GM10266 (cell line): ENCODE results near the gene CCDC141.
A peak's percentile ranks its signal among the peaks of the same experiment; 100 is the strongest.

Experiments used
- DNase-seq: peaks from one replicate; pipeline ENCODE4 v3.0.0; 2012; ENCODE audit errors: extremely low spot score
- TF ChIP-seq, protein P1 (sequence below): IDR thresholded peaks from 2 replicates; pipeline ENCODE4 v1.5.1; 2012; ENCODE audit warnings: mild to moderate bottlenecking, low read depth; ENCODE audit not compliant: control insufficient read depth, insufficient read depth; ENCODE audit errors: missing control alignments

Gene CCDC141

DNA sequence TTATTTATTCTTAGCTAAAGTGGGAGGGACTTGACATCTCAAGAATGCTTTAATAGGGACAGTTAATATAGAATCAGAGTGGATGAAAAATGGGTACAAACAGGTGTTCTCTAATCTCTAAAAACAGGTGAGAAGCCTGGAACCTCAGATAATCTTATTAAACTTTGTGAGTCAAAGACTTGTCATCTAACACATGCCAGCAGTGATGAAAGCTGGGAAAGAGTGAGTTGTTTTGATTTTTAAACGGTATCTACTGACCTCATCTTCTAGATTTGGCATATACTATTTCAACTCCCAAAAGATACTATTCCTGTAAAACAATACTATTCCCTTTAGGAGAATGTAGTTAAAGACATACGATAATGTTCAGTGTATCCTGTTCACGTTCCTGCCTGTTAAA, 103.4 kb downstream of the CCDC141 start:
- TF ChIP-seq, protein P1, sequence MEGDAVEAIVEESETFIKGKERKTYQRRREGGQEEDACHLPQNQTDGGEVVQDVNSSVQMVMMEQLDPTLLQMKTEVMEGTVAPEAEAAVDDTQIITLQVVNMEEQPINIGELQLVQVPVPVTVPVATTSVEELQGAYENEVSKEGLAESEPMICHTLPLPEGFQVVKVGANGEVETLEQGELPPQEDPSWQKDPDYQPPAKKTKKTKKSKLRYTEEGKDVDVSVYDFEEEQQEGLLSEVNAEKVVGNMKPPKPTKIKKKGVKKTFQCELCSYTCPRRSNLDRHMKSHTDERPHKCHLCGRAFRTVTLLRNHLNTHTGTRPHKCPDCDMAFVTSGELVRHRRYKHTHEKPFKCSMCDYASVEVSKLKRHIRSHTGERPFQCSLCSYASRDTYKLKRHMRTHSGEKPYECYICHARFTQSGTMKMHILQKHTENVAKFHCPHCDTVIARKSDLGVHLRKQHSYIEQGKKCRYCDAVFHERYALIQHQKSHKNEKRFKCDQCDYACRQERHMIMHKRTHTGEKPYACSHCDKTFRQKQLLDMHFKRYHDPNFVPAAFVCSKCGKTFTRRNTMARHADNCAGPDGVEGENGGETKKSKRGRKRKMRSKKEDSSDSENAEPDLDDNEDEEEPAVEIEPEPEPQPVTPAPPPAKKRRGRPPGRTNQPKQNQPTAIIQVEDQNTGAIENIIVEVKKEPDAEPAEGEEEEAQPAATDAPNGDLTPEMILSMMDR, result no peak
- DNase-seq, result no peak

- TF ChIP-seq, protein P1, result no peak
- DNase-seq, result no peak
These were observed 106.2 kb downstream of the CCDC141 start for GRCh38 chr2:178943745-178944144.

- no peak for DNase-seq
These were observed 115.4 kb downstream of the CCDC141 start for GRCh38 chr2:178934571-178934970.

DNA sequence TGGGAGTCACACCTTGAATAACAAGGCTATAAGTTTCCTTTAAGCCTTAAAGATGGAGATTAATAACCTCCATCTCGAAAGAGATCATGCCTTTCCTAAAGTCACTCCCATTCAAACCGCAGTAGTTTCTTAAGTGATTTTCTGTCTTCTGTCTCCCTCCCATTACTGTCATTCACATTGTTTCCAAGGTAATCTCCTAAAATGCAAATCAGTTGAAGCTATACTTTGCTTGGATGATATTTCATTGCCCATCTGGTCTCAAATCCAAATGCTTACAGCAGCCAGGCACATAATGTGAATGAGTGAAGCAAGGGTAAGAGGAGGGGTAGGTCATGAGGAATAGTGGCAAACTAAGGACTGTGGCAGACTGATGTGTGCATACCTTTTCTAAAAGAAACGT, 116.4 kb downstream of the CCDC141 start:
- TF ChIP-seq, protein P1, result no peak

More at GRCh38 chr2:178934571-178934970, 115.4 kb downstream of the CCDC141 start:
- TF ChIP-seq, protein P1, result no peak

GRCh38 chr2:178928077-178928476, 121.9 kb downstream of the CCDC141 start:
- peak; percentile 10 for DNase-seq
- TF ChIP-seq, protein P1, result no peak

More for the DNA sequence above, 116.4 kb downstream of the CCDC141 start:
- DNase-seq, result no peak

DNA sequence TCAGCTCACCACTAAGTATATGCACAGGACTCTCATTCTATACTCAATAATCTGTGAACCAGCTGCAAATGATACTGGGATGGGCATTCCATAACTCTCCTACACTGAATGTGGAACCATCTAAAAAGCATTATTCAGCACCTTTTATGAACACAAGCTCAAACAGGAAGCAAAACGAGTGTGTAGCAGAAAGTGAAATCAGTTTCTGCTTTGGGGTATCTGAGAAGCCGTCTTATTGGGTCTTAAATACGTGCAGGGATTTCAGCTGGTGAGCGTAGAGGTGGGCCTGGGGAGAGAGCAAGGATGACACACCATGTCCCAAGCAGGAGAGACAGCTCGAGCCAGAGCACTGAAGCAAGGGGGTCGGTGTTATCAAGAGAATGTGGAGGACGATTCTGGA, 122.8 kb downstream of the CCDC141 start:
- no peak for DNase-seq
- TF ChIP-seq, protein P1, result no peak

DNA sequence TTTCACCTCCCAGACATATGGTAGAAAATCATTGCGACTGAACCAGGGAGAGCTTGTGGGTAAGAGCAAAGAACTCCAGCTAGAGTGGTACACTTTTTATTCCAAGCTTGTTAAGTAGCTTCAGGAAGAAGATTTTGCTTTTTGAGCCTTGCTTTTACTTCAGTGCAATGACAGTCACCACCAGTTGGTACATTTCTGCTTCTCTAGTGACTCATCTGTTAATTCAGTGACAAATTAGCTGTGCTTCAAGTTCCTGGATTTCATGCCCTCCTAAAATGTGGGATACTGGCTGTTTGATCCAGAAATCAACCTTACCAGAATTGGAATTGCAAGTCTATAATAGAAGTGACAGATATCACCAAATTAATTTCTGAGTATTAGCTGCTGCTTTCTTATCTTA, 125.1 kb downstream of the CCDC141 start:
- DNase-seq, result no peak
- TF ChIP-seq, protein P1, result no peak
